Astrocyte (in vitro differentiated cells and primary cell): Measurements from ENCODE around the gene TRIP13.

Experiments
- CTCF ChIP-seq: IDR thresholded peaks from 2 replicates; pipeline ENCODE4 v1.5.1; 2011; ENCODE audit warnings: low read depth, mild to moderate bottlenecking, inconsistent platforms, low read length, moderate library complexity; ENCODE audit not compliant: insufficient read depth
- EZH2 ChIP-seq: IDR thresholded peaks from 2 replicates; pipeline ENCODE4 v1.6.1; 2012; ENCODE audit warnings: mild to moderate bottlenecking, low read length, inconsistent platforms; ENCODE audit not compliant: insufficient read depth

- TF ChIP-seq CTCF: no peak
- peak; percentile 15 for TF ChIP-seq EZH2
Observed at GRCh38 chr5:945691-946551, 53.2 kb downstream of the TRIP13 start.
